ENCODE data around the gene GCHFR. TPM values are rescaled to one million over a fixed set of nuclear protein-coding genes. Genes with fewer than 3 reads are reported as not detected.

GCHFR gene
- total RNA-seq (2022; extraction: Qiagen RNA extraction; ENCODE audit: low read depth): 7.1 to 9.0 TPM (median 7.4 TPM) in 5 replicates

GRCh38 chr15:40763801-40764628, at the start of gene GCHFR:
Gene GCHFR, plus strand, starts transcription at chr15:40764068. Its CDS starts 113 bp downstream, at chr15:40764181.

GRCh38 chr15:40754883-40755811, 8.7 kb upstream of the GCHFR start, which contains the start of gene RMDN3:
Gene RMDN3, minus strand, starts transcription at chr15:40755254. Its CDS starts 471 bp downstream, at chr15:40754783.

DNA sequence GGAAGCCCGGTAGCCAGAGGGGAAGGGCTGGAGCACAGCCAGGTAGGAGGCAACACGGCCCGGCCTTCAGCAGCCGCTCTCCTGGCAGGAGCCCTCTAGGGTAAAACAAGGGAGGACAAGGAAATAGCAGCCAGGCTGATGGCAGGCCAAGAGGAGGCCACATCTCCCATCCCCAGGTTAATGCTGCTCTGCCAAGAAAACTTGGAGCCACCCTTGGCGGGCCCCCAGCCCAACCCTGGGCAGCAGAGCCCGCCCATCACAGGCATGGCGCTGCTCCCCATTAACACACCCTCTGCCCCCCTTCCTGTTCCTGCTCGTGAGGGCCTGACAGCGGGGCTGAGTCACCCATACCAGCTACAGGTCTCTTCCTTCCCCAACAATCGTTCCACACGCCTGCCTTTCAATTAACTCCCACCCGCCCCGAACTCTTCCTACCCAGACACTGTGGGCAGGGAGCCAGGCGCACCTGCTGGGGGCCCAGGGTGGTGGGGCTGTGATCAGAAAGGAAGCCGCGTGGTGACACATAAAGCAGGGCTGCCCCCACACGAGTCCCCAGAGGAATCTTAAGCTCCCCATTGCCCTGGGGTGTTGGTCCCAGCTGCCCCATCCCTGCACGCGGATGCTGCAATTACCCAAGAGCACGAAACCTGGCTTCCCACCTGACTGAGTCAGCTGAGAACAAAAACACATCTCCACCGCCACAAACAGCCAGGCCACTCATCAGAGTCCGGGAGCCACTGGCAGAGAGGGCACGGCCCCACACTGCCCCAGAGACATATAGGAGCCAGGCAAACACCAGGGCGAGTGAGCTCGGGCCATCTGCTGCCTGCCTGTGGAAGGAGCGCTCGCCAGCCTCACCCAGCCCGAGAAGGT, 5.6 kb downstream of the GCHFR start, which contains the start of gene C15orf62:
TSS of gene C15orf62 (plus strand) at position 707 of the 873 bp plus-strand sequence. CDS start 516 bp downstream, outside the sequence.

DNA sequence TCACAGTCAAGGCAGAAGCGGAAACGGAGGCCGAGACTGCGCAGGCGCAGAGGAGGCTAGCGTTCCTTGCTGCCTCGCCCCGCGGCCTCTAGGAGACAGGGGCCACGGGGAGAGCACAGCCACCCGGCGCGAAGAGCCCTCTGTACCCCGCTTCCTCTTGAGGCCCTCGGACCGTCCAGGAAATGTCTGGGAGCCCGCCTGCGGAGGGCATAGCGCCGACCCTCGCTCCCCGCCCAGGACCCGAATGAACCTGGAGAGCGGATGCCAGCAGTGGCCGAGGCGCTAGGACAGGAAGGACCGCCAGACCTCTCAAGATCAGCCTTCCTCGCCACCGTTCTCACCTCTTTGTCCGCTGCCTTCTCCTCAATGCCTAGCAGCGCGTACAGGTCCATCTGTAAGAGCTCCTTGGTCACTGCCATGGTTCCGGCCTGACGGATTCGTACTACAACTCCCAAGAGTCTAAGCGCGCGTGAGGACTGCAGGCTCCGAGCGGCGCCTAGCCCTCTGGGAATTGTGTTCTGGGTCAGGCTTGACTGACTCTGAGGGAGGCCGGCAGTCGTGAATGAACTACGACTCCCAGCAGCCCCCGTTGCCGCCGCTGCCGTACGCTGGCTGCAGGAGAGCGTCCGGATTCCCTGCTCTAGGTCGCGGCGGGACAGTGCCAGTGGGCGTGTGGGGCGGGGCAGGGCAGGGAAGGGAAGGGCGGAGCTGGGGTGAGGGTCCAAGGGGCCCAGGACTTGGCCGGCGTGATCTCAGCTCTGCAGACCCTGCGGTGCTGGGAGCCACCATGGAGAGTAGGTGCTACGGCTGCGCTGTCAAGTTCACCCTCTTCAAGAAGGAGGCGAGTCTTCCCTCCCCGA, 43.4 kb downstream of the GCHFR start, which contains the start of the genes DNAJC17 and ZFYVE19:
TSS of gene DNAJC17 (minus strand) at position 446 of the 860 bp plus-strand sequence. CDS start at position 419, 27 bp downstream.
TSS of gene ZFYVE19 (plus strand) at position 62 of the 860 bp plus-strand sequence. CDS start at position 563, 501 bp downstream.

Other genes with a start within 250 kb of the GCHFR start
- gene CCDC32, start 199.0 kb upstream of the GCHFR start, total RNA-seq (2022; extraction: Qiagen RNA extraction; ENCODE audit: low read depth): 13.7 to 25.9 TPM (median 16.0 TPM) in 5 replicates
- 13.1 to 16.3 TPM (median 14.8 TPM) in 5 replicates for gene RPUSD2, start 194.8 kb upstream of the GCHFR start, total RNA-seq (2022; extraction: Qiagen RNA extraction; ENCODE audit: low read depth)
- gene KNL1, start 169.8 kb upstream of the GCHFR start, total RNA-seq (2022; extraction: Qiagen RNA extraction; ENCODE audit: low read depth): 4.2 to 8.1 TPM (median 6.9 TPM) in 5 replicates
- 17.1 to 23.6 TPM (median 18.8 TPM) in 5 replicates for gene RAD51, start 68.9 kb upstream of the GCHFR start, total RNA-seq (2022; extraction: Qiagen RNA extraction; ENCODE audit: low read depth)
- 21.5 to 23.7 TPM (median 23.1 TPM) in 5 replicates for gene RMDN3, start 8.8 kb upstream of the GCHFR start, total RNA-seq (2022; extraction: Qiagen RNA extraction; ENCODE audit: low read depth)
- gene C15orf62, start 5.9 kb downstream of the GCHFR start, total RNA-seq (2022; extraction: Qiagen RNA extraction; ENCODE audit: low read depth): 0.07 to 0.09 TPM in 2 of 5 replicates, not detected in the others
- 15.2 to 18.6 TPM (median 17.4 TPM) in 5 replicates for gene ZFYVE19, start 43.0 kb downstream of the GCHFR start, total RNA-seq (2022; extraction: Qiagen RNA extraction; ENCODE audit: low read depth)
- gene DNAJC17, start 43.4 kb downstream of the GCHFR start, total RNA-seq (2022; extraction: Qiagen RNA extraction; ENCODE audit: low read depth): 17.1 to 26.9 TPM (median 24.7 TPM) in 5 replicates
- 0.24 to 0.41 TPM in 2 of 5 replicates, not detected in the others for gene PPP1R14D, start 64.6 kb downstream of the GCHFR start, total RNA-seq (2022; extraction: Qiagen RNA extraction; ENCODE audit: low read depth)
- gene SPINT1, start 80.0 kb downstream of the GCHFR start, total RNA-seq (2022; extraction: Qiagen RNA extraction; ENCODE audit: low read depth): 0.67 to 1.4 TPM (median 0.78 TPM) in 5 replicates
- 5.5 to 7.3 TPM (median 7.1 TPM) in 5 replicates for gene RHOV, start 110.2 kb downstream of the GCHFR start, total RNA-seq (2022; extraction: Qiagen RNA extraction; ENCODE audit: low read depth)
- 20.3 to 25.2 TPM (median 25.0 TPM) in 5 replicates for gene VPS18, start 130.4 kb downstream of the GCHFR start, total RNA-seq (2022; extraction: Qiagen RNA extraction; ENCODE audit: low read depth)
- 1.1 to 2.0 TPM (median 1.2 TPM) in 5 replicates for gene DLL4, start 165.3 kb downstream of the GCHFR start, total RNA-seq (2022; extraction: Qiagen RNA extraction; ENCODE audit: low read depth)
- 4.9 to 10.0 TPM (median 6.1 TPM) in 5 replicates for gene CHAC1, start 189.4 kb downstream of the GCHFR start, total RNA-seq (2022; extraction: Qiagen RNA extraction; ENCODE audit: low read depth)

All from A549 treated with GW870086 at 1 μM for 4 hours (cell line).